Panc1 (cell line): ENCODE results near the gene ETNPPL.

Experiments
- CTCF ChIP-seq: fragments of 450-650 bp; IDR thresholded peaks from 2 replicates; pipeline ENCODE4 v1.5.1; 2017; ENCODE audit warnings: mild to moderate bottlenecking
- POLR2AphosphoS5 ChIP-seq: IDR thresholded peaks from 2 replicates; pipeline ENCODE4 v1.6.1; 2012; ENCODE audit warnings: mild to moderate bottlenecking, low read depth, low read length, moderate library complexity
- REST ChIP-seq, 2 experiments: IDR thresholded peaks; 2 replicates each; pipeline ENCODE4 v1.6.1; 2011 to 2012; ENCODE audit warnings: low read depth in 2 of 2, control low read depth in 1 of 2, low read length in 1 of 2, mild to moderate bottlenecking in 1 of 2, moderate library complexity in 1 of 2; ENCODE audit not compliant: insufficient read depth in 1 of 2
- TCF7L2 ChIP-seq: IDR thresholded peaks from 2 replicates; pipeline ENCODE4 v1.6.1; 2011; ENCODE audit warnings: mild to moderate bottlenecking, low read depth, low read length, inconsistent platforms

GRCh38 chr4:108703966-108704365 lies 58.9 kb downstream of the ETNPPL start:
- no peak for TF ChIP-seq CTCF
- no peak for TF ChIP-seq POLR2AphosphoS5
- no peak for TF ChIP-seq REST (IDR thresholded peaks at IDR 0.05; ENCODE audit: insufficient read depth in 1 of 2, low read depth in 2 of 2, low read length in 1 of 2)
- TF ChIP-seq TCF7L2, result no peak
